G401 (cell line): Measurements from ENCODE around the gene PTPRK. TPM values are rescaled to one million over a fixed set of nuclear protein-coding genes. Genes with fewer than 3 reads are reported as not detected.

Source experiments
- DNase-seq: peaks from one replicate; pipeline ENCODE4 v3.0.0-alpha.2; 2015; ENCODE audit warnings: low spot score
- in situ Hi-C: cut with HindIII; loops from 2 replicates; pipeline ENCODE4 v1.10.0; 2016; ENCODE audit warnings: low sequenced_read_pairs, mixed read lengths
- total RNA-seq: library from RNA; depleted of rRNA; stranded (reverse); fragments of >200 nt; shearing (Covaris generic); gene quantifications from 2 replicates; pipeline ENCODE4 v1.2.3, GENCODE V29; 2014

PTPRK gene
- total RNA-seq, 1 experiment from 2014 or later = not detected

DNA sequence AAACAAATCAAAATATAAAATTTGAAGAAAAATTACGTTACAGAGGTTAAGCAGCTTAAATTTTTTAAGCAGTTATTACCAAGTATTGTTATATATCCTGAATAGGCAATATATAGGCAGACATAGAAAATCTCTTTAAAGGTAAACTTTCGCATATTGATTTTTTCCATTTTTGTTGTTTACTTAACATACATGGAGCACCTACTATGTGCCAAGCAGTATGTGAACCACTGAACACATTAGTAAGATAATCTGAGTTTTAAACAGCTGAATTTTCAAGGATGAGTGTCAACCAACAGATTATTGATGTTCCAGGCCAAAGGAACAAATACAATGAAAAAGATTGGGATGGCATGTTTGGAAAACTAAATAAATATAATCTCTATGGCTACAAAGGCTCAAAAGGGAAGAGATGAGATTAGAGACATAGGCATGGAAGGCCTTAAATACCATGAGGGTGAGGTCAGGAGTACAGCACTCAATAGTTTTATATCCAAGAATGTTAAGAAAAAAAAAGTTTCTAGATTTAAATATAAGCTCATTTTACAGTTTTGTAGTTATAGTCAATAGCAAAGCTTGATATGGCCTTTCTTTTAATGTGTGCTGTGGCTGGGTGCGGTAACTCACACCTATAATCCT is 277.5 kb downstream of the PTPRK start:
- in situ Hi-C loops = no loop called here
- DNase-seq = no peak

DNA sequence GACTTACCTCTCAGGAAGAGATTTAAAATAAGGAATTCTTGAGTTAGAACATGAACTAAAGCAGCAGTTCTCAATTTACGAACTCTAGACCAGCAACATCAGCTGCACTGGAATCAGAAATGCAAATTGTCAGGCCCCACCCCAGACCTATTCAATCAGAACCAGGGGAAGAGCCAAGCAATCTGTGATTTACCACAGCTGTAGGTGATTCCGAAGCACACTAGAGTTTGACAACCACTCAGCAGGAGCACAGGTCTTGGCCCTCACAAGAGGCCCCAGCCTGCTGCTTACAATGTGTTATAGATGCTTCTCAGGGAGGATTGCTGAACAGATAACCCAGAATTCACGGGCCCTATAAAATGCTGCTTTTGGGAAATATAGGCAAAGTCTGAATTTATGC is 279.2 kb downstream of the PTPRK start:
- in situ Hi-C loops = no loop called here
- DNase-seq = no peak

- DNase-seq = no peak
- in situ Hi-C loops = no loop called here
Measured at GRCh38 chr6:128240024-128240428, 280.4 kb downstream of the PTPRK start.

DNA sequence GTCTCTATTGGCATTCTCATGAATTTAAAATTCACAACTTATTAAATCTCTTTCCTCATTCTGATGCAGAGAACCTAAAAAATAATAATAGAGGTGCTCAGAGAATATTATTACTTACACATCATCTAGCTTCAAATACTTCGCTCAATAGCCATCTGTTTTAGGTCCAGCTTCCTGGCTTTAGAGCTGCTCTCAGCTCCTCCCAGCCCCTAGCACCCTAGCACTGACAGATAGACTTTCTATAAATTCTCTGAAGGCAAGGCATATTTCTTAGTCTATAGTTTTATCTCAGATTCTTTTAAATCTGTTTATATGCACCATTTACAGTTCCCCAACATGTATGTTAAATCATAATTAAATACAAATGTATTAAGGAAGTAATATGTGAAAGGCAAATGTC is 281.3 kb downstream of the PTPRK start:
- in situ Hi-C loops = no loop called here
- no peak for DNase-seq

DNA sequence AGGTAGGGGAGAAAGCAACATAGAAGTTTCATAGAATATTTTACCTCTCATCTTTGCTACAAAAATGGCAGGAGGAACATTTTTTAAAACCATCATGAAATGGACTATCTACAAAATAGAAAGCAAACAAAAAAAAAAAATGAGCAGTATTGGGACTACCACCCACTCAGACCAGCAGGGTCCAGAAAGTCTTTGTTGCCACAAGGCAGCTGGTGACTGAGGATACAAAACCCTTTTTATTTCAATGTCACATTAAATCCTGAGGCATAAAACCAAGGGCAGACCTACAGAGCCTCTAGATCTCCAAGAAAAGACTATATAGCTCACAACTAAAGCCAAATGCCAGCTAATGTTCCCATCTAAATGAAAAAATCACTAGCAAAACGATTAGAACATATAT is 282.2 kb downstream of the PTPRK start:
- DNase-seq = no peak

GRCh38 chr6:128235556-128235955 is 284.8 kb downstream of the PTPRK start:
- in situ Hi-C loops = no loop called here
- DNase-seq = no peak

More for the DNA sequence above, 282.2 kb downstream of the PTPRK start:
- in situ Hi-C loops = no loop called here

- in situ Hi-C loops = no loop called here
- DNase-seq = peak; percentile 95
Measured at GRCh38 chr6:128233531-128233930, 286.9 kb downstream of the PTPRK start.

DNA sequence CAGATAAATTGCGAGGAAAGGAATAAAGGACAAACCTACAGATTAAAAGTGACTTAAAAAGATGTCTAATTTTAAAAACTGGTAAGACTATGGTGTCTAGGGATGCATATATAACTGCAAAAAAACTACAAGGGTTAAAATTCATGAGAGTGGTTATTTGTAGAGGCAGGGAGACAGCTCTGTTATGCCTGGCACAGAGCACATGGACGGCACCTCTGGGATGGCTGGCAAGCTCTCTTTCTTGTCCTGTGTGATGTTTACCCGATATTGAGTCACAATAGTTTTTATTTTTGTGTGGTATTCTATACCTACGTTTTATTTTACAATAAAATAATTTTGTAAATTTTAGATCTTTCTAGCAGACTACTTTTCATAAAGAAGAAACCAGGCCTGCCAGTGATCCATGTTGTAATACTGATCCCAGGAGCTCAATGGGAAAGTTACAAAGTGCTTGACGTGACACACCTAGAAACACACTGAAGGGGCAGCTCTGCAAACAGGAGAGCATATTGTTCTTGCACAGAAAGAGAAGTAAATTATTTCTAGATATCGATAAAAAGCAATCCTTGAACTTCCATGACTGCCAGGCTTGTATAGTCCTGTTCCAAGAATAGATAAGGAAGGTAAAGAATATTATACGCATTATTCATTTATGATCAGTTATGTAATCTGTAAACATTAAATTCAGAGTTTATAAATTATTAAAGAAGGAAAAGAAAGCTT is 290.0 kb downstream of the PTPRK start:
- no peak for DNase-seq
- in situ Hi-C loops = no loop called here

DNA sequence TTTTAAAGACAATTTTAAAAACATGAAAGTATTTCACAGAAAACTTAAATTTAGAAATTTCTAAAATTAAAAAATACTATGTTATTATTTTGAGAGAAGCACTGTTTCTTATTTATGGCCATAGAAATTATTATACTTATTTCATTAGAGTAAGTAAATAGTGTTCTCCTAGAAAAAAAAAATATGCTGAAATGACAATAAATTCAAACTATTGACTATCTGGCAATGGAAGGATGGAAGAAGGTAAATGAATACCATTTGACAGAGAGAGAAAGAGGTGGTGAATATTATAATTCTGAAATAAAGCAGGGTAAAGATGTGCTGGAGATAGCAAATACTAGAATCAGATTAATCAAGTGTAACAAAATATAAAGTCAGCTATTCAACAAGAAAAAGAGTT is 294.8 kb downstream of the PTPRK start:
- DNase-seq = no peak
- in situ Hi-C loops = no loop called here

DNA sequence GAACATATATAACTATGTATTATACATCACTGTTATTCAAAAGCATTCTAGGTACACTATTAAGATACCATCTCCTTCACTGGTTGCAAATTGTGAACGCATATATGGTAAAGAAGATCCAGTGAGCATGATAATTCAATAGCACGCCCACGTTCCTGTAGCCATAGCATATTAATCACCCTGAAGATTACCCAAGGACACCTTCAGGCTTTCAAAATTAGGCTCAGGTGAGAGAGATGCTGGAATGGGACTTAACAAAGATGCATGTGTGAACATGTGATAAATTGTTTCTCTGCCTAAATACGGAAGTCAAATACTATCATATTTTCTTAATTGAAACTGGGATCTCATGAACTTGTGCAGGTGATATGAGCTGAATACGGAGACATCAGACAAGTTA is 303.5 kb downstream of the PTPRK start:
- no peak for DNase-seq
- in situ Hi-C loops = no loop called here

DNA sequence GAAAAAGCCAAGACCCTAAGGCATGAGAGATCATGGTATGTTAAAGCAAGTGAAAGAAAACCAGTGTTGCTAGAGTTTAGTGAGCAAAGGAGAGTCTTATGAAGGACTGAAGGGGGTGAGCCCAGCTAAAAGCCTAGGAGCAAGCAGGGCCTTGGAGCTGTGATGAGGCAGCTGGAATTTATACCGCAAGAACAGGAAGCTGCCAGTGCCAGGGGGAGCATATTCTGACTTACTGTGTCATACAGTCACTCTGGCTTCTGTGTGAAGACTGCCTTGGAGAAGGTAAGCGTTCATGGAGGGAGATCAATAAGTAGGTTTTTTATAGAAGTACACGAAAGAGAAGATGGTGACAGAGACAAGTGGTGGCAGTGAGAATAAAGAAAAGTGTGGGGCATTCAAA is 310.6 kb downstream of the PTPRK start:
- no peak for DNase-seq
- in situ Hi-C loops = no loop called here

DNA sequence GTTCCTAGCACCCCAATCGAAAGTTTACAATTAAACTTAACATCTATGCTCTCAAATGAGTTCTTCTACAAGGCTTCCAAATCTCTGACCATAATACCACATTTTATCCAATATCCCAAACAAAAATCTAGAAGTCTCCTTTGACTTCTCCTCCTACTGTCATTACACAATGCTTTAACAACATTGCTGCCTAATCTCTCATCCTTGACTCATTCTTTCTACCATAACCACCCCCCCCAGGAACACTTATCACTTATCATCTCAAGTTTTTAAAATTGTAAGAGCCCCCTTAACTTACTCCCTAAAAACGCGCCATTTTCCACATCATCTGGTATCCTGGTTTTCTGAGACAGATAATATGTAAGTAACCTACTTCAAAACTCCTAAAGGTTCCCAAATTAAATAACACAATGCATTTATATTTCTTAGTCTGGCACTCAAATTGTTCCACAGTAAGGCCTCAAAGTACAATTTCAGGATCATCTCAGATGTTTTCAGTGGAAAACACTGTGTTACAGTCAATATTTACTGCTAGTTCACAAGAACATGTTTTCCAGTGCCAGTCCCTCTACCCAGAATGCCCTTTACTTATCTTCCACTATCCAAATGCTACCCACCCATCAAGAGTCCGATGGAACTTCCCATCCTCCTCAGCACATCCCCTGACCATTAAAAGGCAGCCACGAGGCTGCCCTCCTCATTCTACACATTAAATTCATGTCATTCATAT is 311.4 kb downstream of the PTPRK start:
- no peak for DNase-seq
- in situ Hi-C loops = no loop called here

GRCh38 chr6:128208078-128208477 is 312.3 kb downstream of the PTPRK start:
- in situ Hi-C loops = no loop called here
- no peak for DNase-seq

DNA sequence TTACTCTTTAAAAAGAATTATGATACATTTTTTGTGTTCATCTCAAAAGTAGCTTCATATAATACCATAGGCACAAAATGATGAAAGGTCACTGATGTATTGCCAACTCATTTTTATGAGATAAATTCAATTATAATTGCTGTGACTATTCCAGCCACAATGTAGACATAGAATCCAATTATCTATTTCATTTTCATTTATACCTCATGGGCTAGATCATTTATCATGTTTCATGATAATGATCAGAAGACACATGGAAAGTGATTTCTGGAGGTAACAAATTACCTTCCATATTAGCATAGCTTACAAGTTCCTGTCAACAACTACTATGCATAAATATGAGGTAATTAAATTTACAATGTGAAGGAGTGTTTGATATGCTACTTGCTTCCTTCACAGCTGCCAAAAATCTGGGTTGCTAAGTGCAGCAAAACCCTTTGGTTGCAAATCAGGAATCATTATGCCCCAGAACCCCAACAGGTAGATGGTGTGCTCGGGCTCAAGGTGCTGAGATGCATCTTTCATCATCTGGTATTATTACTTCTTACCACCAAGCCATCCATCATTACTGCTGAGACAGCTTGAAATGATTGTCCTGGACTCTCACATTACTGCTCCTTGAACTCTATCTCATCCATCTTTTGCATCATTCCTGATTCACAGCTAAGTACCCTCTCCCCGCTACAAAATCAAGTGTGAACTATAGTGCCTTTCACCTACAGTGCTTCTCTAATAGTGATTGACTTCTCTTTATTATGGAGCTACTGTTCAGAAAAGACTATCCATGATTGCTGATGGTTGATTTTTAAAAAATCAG is 313.6 kb downstream of the PTPRK start:
- in situ Hi-C loops = no loop called here
- DNase-seq = no peak

DNA sequence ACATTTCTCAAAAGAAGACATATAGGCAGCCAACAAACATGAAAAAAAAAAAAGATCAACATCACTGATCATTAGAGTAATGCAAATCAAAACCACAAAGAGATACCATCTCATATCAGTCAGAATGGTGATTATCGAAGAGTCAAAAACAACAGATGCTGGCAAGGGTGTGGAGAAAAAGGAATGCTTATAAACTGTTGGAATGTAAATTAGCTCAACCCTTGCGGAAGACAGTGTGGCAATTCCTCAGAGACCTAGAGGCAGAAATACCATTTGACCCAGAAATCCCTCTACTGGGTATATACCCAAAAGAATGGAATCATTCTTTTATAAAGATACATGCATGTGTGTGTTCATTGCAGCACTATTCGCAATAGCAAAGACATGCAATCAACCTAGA is 315.8 kb downstream of the PTPRK start:
- in situ Hi-C loops = no loop called here

GRCh38 chr6:128202169-128202765 is 318.1 kb downstream of the PTPRK start:
- in situ Hi-C loops = no loop called here

More for the DNA sequence above, 315.8 kb downstream of the PTPRK start:
- DNase-seq = no peak

DNA sequence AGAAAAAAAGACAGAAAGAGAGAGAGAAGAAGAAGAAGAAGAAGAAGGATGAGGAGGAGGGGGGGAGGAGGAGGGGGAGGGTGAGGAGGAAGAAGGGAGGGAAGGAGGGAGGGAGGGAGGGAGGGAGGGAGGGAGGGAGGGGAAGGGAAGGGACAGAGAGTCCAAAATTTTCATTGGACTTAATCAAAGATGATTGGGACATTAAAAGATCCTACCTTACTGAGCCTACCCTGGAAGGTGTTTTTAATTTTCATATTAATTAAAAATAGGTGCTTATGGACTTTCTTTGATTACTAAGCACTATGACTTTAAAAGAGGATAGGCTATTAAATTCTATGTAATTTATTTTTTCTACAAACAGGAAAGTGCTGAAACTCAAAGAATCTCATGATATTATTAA is 319.6 kb downstream of the PTPRK start:
- in situ Hi-C loops = no loop called here
- no peak for DNase-seq

More at GRCh38 chr6:128202169-128202765, 318.1 kb downstream of the PTPRK start:
- DNase-seq = no peak

GRCh38 chr6:128199461-128199860 is 320.9 kb downstream of the PTPRK start:
- in situ Hi-C loops = no loop called here
- DNase-seq = no peak

GRCh38 chr6:128192972-128193371 is 327.4 kb downstream of the PTPRK start:
- no peak for DNase-seq
- in situ Hi-C loops = no loop called here
